SU-DHL-6 (cell line): ENCODE measurements around the gene PTPRE.

Experiments
- EZH2phosphoT487 ChIP-seq: fragments of 200-600 bp; sonication (generic), shearing (Covaris generic); conservative IDR thresholded peaks from 2 replicates; pipeline ENCODE4 v1.6.1; 2018; ENCODE audit warnings: mild to moderate bottlenecking, antibody characterized with exemption, low read length, moderate library complexity, mixed read lengths
- TF ChIP-seq, protein P1 (sequence below): fragments of 200-600 bp; sonication (generic); IDR thresholded peaks from one replicate; pipeline ENCODE4 v1.5.1; 2017; ENCODE audit warnings: antibody characterized with exemption, mild to moderate bottlenecking, low read length, moderate library complexity; ENCODE audit not compliant: insufficient read depth, poor library complexity, severe bottlenecking

DNA sequence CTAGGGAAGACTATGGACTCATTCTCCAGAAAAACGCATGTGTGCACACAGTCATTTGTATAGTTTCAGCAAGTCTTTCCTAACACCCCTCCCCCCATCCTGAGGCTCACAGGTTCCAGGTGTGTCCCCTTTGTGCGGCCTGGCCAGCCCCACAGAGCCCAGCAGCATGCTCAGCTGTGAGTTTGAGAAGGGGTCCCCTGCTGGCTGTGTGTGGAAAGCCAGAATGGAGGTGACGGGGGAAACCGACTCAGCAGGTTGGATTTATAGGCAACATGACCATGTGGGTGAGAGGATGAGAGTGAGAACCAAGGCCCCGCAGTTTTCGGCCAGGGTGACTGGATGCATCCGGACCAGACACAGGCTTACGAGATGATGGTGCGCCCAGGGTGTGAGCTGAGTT, 9.9 kb downstream of the PTPRE start:
- TF ChIP-seq, protein P1, sequence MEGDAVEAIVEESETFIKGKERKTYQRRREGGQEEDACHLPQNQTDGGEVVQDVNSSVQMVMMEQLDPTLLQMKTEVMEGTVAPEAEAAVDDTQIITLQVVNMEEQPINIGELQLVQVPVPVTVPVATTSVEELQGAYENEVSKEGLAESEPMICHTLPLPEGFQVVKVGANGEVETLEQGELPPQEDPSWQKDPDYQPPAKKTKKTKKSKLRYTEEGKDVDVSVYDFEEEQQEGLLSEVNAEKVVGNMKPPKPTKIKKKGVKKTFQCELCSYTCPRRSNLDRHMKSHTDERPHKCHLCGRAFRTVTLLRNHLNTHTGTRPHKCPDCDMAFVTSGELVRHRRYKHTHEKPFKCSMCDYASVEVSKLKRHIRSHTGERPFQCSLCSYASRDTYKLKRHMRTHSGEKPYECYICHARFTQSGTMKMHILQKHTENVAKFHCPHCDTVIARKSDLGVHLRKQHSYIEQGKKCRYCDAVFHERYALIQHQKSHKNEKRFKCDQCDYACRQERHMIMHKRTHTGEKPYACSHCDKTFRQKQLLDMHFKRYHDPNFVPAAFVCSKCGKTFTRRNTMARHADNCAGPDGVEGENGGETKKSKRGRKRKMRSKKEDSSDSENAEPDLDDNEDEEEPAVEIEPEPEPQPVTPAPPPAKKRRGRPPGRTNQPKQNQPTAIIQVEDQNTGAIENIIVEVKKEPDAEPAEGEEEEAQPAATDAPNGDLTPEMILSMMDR: no peak
- TF ChIP-seq EZH2phosphoT487: no peak
